Osteocyte (in vitro differentiated cells): Measurements from ENCODE around the gene TSPAN18. TPM values are rescaled to one million over a fixed set of nuclear protein-coding genes. Genes with fewer than 3 reads are reported as not detected.

Experiments used
- DNase-seq: peaks from one replicate; pipeline ENCODE4 v3.0.0; 2021; ENCODE audit warnings: mixed read lengths; ENCODE audit not compliant: unreplicated experiment; ENCODE audit errors: extremely low spot score
- H3K27ac Mint-ChIP-seq: one replicate; pipeline ENCODE4 v1.8.0; 2021; ENCODE audit warnings: mild to moderate bottlenecking, mixed read lengths; ENCODE audit not compliant: unreplicated experiment
- H3K27me3 Mint-ChIP-seq: one replicate; pipeline ENCODE4 v1.8.0; 2021; ENCODE audit warnings: mixed read lengths; ENCODE audit not compliant: unreplicated experiment
- H3K36me3 Mint-ChIP-seq: one replicate; pipeline ENCODE4 v1.8.0; 2021; ENCODE audit warnings: mixed read lengths; ENCODE audit not compliant: unreplicated experiment
- H3K4me1 Mint-ChIP-seq: one replicate; pipeline ENCODE4 v1.8.0; 2021; ENCODE audit warnings: mixed read lengths; ENCODE audit not compliant: unreplicated experiment
- H3K4me3 Mint-ChIP-seq: one replicate; pipeline ENCODE4 v1.8.0; 2021; ENCODE audit warnings: mild to moderate bottlenecking, moderate library complexity, mixed read lengths; ENCODE audit not compliant: unreplicated experiment
- H3K9me3 Mint-ChIP-seq: one replicate; pipeline ENCODE4 v1.8.0; 2021; ENCODE audit warnings: mixed read lengths; ENCODE audit not compliant: unreplicated experiment
- CTCF ChIP-seq: fragments of 200-600 bp; sonication (generic); IDR thresholded peaks from 2 replicates; pipeline ENCODE4 v1.5.0; 2021; ENCODE audit warnings: antibody characterized with exemption, mild to moderate bottlenecking, moderate library complexity
- total RNA-seq: library from RNA; stranded (reverse); gene quantifications from 2 replicates; pipeline ENCODE4 v1.2.1, GENCODE V29; 2021

TSPAN18 gene
- total RNA-seq, 1 donor from 2014 or later: 13.4 TPM

- Mint-ChIP-seq H3K36me3 (peaks cover 2% of the 10 kb centered on the region), H3K4me1 (no peaks in the 10 kb centered on the region), H3K27me3 (no peaks in the 10 kb centered on the region), H3K4me3 (no peak overlapping the region), H3K27ac (no peak overlapping the region), H3K9me3 (no peaks in the 10 kb centered on the region)
- no peak for DNase-seq
- no peak for TF ChIP-seq CTCF
These were observed 90.6 kb downstream of the TSPAN18 start for GRCh38 chr11:44817207-44817949.

- no peak overlapping the region for H3K4me3 Mint-ChIP-seq
- TF ChIP-seq CTCF: no peak
- no peaks in the 10 kb centered on the region for H3K4me1 Mint-ChIP-seq
- H3K36me3 Mint-ChIP-seq: peaks cover 2% of the 10 kb centered on the region
- no peaks in the 10 kb centered on the region for H3K27me3 Mint-ChIP-seq
- DNase-seq: no peak
- H3K9me3 Mint-ChIP-seq: no peaks in the 10 kb centered on the region
- H3K27ac Mint-ChIP-seq: no peak overlapping the region
These were observed 91.3 kb downstream of the TSPAN18 start for GRCh38 chr11:44818110-44818509.

DNA sequence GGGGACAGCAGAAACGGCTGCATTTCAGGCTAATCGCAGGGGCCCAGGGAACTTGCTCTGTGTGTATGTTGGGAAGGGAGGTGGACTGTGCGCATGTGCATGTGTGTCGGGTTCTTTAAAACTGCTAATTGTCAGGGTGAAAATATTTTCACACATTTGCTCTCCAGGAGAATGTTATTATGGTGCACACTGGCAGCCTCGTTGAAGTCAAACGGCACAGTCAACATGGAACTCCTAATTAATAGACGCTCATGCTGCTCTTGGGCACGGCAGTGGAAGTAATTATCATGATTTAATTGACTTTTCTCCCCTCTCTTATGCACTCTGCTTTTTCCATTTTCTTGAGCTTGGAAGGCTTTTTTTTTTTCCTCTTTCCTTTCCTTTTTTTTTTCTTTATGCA, 92.6 kb downstream of the TSPAN18 start:
- H3K36me3 Mint-ChIP-seq: peaks cover 2% of the 10 kb centered on the region
- TF ChIP-seq CTCF: no peak
- no peaks in the 10 kb centered on the region for H3K27me3 Mint-ChIP-seq
- DNase-seq: no peak
- H3K27ac Mint-ChIP-seq: no peak overlapping the region
- no peaks in the 10 kb centered on the region for H3K9me3 Mint-ChIP-seq
- no peaks in the 10 kb centered on the region for H3K4me1 Mint-ChIP-seq
- no peak overlapping the region for H3K4me3 Mint-ChIP-seq

DNA sequence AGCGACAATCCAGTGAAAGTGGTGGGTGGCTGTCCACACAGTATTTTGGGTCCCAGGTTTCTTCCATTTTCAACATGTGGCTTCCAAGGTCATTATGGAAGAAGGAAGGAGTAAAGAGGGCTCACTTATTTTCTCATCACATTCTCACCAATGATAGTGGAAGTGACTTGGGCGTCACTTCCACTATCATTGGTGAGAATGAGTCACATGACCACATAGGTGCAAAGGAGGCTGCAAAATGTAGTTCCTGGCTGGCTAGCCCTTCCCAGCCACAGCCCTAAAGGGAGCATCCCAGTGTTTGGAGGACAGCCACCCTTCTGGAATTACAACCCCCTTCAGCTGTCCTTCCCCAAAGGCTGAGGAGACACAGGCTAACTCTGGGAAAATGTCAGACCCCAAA, 95.6 kb downstream of the TSPAN18 start:
- Mint-ChIP-seq H3K27me3 (no peaks in the 10 kb centered on the region), H3K4me1 (no peaks in the 10 kb centered on the region), H3K4me3 (no peak overlapping the region), H3K27ac (no peak overlapping the region), H3K9me3 (no peaks in the 10 kb centered on the region), H3K36me3 (peaks cover under 1% of the 10 kb centered on the region)
- DNase-seq: no peak
- TF ChIP-seq CTCF: no peak

- Mint-ChIP-seq H3K27me3 (no peaks in the 10 kb centered on the region), H3K4me3 (no peak overlapping the region), H3K27ac (no peak overlapping the region), H3K36me3 (no peaks in the 10 kb centered on the region), H3K4me1 (no peaks in the 10 kb centered on the region), H3K9me3 (no peaks in the 10 kb centered on the region)
- TF ChIP-seq CTCF: peak; percentile 34
- no peak for DNase-seq
These were observed 96.2 kb downstream of the TSPAN18 start for GRCh38 chr11:44823006-44823405.
